ENCODE data around the gene HOXB2.

The HOXB2 gene

DNA sequence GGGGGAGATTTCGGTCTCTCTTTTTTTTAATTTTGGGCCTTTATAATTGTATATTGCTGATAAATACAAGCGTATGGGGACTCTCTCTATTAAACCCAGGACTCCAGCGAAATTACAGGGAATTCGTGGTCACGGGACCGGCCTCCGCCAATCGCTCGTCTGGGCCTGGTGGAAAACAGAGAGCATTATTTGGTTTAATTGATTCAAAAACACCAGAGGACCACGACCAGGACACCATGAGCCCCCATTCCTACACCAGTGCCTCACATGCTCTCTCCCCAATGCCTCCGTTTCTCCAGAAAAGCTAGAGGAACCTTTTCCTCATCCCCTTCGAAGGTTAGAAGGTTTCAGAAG is at the start of gene HOXB2:
TSS of gene HOXB2 (minus strand) at position 88 of the 354 bp plus-strand sequence. CDS start 198 bp downstream, outside the sequence.
- DNase-seq, result no peak

GRCh38 chr17:48593840-48594537 is 49.1 kb upstream of the HOXB2 start:
- DNase-seq, result peak; percentile 91 to 98 (median 97)

DNA sequence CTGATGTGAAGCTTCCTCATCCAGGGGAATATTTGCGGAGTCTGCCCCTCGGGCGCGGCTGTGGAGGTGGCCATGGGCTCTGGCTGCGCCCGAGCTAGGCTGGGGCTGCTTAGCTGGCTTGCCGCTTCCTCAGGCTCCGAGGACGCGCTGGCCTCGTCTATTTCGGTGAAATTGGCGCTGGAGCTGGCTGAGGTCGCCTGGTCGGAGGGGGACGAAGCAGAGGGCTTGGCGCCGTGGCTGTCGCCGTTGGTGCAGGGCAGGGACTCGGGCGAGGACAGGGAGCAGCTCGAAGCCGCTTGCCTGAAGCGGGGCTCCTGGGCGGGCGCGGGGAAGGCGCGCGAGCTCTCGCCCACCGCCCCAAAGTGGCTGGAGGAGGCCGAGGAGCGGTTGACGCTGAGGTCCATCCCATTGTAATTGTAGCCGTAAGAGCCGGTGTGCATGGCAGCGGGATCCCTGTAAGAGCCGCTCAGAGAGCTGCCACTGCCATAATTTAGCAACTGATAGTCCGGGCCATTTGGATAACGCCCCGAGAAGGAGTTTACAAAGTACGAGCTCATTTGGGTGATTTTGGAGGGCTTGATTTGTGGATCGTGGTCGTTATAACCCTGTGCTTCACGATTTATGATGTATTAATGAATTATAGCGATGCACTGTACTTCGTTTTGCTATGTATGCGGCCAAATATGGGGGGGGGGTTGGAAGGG is 48.4 kb upstream of the HOXB2 start, which contains the start of gene HOXB5:
TSS of gene HOXB5 (minus strand) at position 654 of the 704 bp plus-strand sequence. CDS start at position 557, 97 bp downstream.
- DNase-seq, result peak in 2 of 3 experiments; percentile 84 to 90

DNA sequence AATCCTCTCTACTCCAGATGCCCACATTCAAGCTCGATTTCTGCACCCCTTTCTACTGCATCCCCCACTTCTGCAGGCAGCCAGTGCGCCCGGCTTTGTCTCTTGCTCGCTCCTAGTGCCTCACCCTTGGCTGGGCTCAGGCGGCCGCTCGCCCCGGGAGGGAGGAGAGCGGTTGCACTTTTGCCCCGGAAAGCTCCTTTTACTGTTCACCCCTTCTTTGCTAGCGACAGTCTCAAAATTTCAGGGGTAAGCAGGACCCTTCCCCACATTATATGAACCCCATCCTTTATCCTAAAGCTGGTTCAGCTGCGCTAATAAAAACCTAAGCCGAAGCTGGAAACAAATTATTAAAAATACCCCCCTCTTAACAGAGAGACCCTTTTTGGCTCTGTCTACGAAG is 47.7 kb upstream of the HOXB2 start:
- DNase-seq, result peak in 2 of 3 experiments; percentile 60 to 68

DNA sequence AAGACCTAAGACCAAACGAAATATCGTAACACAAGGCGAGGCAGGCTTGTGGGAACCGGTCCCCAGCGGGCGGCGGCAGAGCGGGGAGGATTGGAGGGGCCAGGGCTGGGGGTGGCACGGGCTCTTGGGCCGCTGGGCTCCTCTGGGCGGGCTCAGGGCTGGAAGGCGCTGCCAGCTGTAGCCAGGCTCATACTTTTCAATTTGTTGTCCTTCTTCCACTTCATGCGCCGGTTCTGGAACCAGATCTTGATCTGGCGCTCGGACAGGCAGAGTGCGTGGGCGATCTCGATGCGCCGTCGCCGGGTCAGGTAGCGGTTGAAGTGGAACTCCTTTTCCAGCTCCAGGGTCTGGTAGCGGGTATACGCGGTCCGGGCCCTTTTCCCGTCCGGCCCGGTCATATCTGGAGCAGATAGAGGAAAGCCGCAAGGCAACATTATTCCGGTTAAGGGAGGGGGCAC is 47.2 kb upstream of the HOXB2 start:
- peak in 2 of 3 experiments; percentile 60 to 66 for DNase-seq

- no peak for DNase-seq
Measured at GRCh38 chr17:48591255-48592056, 46.5 kb upstream of the HOXB2 start.

- DNase-seq, result no peak
Measured at GRCh38 chr17:48590607-48591161, 45.8 kb upstream of the HOXB2 start.

DNA sequence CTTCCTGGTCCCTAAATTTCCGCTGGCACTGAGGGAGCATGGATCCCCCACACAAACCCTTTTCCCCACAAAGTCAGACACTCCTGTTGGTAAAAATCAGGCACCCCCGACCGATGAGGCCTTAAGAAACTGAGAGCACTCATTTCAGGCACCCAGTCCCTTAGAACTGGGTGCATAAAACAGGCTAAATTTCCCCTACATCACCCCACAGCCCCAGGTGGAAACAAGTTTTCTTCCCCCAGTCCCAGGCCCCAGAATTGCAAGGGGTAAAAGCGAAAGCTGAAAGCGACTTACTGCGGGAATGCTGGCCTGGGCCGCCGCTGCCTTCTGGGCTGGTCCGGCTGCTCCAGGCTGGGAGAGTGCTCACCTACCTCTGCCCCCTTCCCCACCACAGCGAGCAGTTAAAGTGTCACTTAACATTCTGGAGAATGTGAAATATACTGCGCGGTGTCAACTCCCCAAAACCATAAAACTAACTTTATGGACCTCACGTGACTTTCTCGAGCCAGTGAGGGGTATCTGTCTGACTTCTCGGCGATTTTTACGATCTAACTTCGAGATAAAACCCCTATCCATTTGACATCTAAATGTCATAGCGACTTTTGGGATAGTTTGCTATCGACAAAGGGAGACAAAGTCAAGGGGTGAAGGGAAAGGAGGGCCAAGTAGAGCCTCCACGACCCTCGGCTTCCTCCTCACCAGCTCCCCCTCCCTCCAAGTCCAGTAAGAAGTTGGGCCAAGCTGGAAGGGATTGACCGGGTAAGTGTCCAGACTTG is 45.1 kb upstream of the HOXB2 start, which contains the start of gene HOXB3:
TSS of gene HOXB3 (minus strand) at position 411 of the 776 bp plus-strand sequence. CDS start 37,767 bp downstream, outside the sequence.
- peak in 1 of 3 experiments; percentile 86 for DNase-seq

- no peak for DNase-seq
Measured at GRCh38 chr17:48589060-48589830, 44.3 kb upstream of the HOXB2 start.

DNA sequence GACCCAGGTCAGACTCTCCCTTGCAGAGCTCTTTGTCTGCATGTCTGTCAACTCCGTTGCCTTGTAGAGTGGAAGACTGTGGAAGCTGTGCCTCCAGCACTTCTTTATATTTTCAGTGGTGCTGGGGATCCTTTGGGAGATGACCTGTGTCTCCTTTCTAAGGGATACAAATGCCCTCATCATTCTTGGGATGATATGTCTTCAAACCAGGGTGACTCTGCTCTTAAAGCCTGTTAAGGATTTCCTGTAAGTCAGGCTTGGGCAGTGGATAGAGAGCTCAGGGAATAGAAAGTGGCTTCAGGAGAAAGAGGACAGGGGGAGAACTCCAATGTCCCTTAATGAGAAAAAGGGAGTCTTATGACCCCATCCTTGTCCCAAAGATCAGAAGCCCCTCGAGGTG is 43.6 kb upstream of the HOXB2 start:
- no peak for DNase-seq

- no peak for DNase-seq
Measured at GRCh38 chr17:48588074-48588415, 43.1 kb upstream of the HOXB2 start.

DNA sequence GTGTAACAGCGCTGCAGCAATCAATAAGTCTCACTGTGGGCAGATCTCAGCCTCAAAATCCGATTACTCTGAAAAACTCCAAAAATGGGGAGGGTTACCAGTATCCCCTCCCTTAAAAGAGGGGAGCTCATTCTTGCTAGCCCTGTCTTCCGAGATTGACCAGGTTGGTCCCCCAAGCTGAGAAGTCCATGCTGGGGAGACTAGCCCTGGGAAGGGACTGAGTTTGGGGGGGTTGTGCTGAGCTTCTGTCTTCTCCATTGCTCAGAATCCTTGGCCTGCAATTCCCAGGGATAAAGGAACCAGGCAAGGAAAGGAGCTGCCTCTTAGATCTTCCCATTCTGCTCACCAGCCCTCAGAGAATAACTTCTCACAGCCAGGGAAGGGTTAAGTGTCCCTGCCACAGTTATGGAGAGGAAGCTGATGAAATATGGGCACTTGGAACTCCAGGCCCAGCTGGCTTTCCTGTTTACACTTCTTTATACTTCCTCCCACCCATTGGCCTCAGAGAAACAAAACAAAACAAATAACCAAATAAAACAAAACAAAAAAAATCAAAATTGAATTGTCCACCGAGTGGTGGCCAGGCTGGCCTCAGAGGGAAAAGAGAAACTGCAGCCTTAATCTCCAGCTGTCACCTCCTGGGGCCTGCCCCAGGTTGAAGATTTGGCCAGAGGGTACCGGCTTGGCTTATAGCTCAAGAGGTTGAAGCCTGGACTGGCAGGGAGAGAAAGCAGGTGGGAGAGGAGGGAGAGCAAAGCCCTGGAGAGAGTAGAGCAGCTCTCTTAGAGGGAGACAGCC is 42.6 kb upstream of the HOXB2 start:
- DNase-seq, result peak; percentile 80 to 96 (median 82)

DNA sequence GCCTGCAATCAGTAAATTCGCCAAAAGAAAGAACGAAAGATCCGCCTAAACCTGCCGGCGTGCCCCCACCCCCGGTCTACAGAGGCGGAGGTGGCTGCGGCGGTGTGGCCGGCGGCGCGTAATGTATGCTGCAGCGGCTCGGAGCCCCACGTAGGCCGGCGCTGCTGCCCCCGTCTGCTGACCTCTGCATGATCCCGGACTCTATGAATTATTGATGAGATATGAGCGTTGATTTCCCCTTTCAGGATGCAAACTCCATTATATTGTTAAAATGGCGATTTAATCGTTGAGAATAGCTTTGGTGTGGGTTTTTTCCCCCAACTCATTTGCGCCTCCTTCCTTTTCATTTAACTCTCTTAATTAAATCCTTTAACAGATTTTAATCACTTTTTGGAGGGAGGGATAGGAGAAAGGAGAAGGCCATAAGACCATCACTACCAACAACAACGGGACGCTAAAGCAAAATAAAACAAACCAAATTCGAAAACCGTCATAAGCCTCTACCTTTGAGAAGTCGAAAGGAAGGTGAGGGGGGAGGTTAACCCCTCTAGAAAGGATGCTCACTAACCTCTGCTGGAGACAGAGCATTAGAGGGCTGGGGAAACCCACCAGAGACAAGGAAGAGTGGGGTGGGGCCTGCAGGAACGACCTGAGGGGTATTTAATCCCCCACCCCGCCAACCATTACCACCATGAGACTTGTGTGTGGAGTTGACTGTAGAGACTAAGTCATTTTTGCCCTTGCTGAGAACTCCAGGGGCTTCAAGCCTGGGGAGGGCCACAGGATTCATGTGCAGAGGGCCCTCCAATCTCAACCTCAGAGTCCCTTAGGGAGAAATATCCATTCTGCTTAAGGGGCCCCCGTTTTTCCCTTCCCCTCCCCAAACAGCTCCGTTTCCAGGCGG is 41.7 kb upstream of the HOXB2 start:
- peak in 2 of 3 experiments; percentile 73 to 81 for DNase-seq

GRCh38 chr17:48584223-48584741 is 39.4 kb upstream of the HOXB2 start:
- DNase-seq, result no peak

DNA sequence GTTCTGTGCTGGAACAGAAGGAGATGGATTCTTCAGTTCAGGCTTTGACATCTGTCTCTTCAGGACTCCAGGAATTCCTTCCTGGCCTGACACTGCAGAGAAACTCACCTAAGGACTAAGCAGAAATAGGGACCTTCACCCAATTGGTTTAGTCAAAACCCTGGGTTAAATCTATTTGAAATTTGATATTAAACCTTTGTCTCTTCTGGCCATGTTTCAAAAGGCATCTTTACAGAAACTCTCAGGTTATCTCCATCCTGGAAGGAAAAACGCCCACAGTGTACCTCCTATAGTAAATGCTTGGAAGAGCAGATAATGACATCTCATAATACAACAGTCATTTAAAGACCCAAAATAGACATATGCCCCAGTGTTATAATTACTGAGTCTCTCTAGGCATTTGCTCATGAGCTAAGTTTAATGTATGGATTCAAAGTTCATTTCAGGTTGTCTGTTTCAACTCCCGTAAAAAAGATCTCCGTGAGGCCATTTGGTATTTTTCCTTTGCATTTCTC is 38.9 kb upstream of the HOXB2 start:
- no peak for DNase-seq

GRCh38 chr17:48582750-48583069 is 37.8 kb upstream of the HOXB2 start:
- no peak for DNase-seq

DNA sequence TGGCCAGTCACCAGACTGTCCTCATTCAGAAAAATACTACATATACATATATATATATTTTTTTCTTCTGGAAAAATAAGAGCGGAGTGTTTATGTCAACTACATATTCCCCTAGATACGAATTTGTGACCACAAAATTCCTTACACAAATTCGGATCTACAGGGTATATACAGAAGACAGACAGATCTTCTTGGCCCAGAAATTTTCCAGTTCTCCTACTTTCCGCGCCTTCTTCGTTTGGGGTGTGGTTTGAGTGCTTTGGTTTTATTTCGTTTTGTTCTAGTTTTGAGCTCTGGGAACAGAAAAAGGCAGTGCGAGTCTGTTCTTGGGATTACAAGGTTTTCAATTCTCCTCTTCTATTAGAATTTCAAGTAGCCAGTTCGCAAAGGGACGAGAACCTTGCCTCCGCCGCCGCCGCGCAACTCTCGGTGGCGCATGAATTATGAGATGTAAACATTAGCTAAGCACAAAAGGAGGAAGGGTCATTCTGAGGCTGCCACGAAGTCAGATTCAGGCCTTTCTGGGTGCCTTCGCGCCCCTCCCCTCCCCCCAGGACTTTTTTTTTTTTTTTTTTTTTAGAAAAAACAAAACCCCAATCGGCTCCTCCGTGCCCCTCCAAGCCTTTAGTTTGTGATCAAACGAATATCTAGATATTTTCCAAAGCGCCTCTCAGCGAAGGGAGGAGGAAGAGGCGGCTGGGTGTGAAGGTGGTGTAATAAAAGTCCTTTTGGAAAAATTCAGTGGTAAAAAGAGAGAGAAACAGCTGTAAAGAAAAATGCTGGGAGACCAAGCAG is 35.0 kb upstream of the HOXB2 start:
- DNase-seq, result peak in 1 of 3 experiments; percentile 15

DNA sequence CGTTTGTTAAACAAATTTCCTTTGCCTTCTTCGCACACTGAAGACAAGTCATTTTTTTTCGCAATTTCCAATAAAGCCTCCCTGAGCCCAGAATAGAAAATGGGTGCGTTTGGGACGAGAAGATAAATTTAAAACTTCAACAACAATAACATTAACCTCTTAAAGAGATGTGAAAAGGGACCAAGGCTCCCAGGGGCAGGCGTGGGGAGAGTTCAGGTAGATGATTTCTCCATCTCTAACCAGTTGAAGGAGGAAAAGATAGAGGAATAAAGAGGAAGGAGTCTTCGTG is 34.5 kb upstream of the HOXB2 start:
- DNase-seq, result no peak

Measured in NCI-H1417 (cell line).